Measurements from ENCODE around the gene CRB2.

The CRB2 gene

DNA sequence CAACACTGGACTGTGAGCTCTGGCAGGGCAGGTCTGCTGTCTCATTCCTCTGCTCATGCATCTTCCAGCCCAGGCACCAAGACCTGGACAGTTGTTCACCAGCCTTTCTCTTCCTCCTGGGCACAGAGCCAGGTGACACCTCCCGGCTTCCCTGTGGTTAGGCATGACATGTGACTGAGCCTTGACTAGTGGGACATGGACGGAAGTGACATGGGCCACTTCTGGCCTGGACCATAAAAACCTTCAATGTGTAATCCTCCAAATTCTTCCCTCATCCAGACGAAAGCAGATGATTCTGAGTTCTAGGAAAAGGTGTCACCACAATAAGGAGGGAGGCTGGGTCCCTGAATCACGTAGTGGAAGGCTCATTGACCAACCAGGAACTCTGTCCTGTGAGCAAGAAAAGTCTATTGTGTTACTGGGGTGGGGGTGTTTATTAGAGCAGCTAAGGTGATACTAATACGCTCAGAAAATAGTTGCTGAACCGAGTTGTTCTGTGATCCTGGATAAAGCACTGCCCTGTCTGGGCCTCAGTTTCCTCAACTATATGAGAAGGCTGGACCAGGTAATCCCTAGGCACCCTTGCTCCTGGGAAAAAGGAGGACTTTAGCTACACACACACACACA, 26.6 kb upstream of the CRB2 start:
- no peak for DNase-seq

DNA sequence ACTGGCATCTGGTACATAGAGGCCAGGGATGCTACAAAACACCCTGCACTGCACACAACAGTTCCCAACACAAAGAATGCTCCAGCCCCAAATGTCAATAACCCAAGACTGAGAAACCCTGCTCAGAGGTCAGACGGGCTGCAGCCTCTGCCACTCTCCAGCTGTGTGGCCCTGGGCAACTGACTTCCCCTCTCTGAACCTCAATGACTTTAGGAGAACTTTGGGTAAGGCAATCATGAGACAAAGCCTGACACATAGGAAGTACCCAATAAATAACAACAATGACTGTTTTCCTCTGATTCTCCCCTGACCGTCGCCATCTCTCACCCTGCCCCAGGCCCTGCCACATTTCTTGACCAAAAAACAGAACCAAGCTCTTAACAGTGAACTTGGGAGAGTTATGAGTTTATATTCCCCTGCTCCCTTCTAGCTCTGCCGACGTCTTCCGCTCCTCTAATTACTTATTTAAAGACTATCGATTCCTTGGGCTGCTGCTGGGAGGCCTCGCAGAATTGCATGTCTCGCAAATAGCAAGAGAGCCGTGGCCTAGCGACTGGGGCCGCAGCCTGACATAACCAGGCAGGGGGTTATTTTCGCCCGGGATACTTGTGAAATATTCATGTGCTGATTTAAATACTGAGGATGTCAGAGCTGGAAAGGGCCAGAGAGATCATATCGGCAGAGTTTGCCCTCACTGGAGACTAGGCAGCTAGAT, 24.5 kb upstream of the CRB2 start:
- no peak for DNase-seq

DNA sequence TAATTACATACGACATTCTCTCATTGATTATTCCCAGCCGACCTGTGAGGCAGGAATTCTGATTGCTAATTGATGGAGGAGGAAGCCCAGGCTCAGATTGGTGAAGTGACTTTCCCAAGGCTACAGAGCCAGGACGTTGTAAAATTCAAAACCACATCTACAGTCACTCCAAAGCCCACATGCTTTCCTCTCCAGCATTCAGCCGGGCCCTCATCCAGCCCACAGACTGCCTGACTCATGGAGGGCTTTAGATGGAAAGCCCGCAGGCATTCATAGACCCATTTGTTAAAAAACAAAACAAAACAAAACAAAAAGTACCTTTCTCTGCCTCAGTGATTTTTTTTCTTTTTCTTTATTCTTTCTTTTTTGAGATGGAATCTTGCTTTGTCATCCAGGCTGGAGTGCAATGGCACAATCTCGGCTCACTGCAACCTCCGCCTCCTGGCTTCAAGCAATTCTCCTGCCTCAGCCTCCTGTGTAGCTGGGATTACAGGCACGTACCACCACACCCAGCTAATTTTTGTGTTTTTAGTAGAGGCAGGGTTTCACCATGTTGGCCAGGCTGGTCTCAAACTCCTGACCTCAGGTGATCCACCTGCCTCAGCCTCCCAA, 22.8 kb upstream of the CRB2 start:
- DNase-seq, result peak; percentile 84

DNA sequence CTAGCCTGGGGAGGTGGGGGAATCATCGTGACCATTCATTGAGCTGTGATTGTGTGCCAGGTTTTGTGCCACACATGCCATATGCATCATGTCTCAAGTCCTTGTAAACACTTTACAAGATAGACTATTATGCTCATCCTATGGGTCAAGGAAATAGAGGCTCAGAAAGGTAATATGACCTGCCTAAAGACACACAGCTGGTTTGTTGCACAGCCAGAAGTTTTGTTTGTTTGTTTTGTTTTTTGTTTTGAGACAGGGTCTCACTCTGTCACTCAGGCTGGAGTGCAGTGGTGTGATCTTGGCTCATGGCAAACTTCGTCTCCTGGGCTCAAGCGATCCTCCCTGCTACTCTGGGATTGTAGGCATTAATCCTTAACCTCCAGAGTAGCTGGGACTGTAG, 21.4 kb upstream of the CRB2 start:
- DNase-seq, result no peak

DNA sequence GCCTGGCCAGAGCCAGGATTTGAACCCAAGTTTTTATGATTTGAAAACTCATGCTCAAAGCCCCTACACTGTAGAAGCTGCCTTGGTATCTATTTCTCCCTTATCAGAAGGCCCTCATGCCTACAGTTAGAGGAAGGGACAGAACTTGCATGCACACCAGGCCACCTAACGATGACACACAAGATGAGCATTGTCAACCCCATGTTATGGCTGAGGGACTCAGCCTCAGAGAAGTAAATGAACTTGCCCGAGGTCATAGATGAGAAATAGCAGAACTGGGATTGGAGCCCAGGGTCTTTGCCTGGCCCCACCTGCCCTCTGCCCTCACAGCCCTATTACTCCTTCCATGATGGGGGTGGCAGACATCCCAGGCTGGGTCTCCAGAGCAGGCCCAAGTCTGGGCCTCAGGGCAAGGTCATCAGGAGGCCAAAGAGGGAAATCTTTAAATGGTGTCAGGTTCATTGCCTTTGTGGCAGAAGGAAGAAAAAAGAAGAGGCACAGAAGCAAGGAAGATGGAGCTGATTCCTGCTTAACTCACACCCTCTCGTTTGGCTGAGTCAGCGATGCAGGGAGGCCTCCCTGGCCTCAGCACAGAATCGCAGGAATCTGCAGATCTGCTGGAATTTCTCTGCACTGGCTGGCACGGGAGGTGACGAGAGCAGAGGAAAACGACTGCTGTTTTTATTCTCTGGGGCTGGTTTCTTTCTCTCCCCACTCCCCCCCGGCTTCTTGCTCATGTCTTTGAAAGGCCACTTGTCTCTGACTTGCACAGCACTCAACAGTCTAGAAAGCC, 20.6 kb upstream of the CRB2 start:
- DNase-seq, result peak; percentile 83

DNA sequence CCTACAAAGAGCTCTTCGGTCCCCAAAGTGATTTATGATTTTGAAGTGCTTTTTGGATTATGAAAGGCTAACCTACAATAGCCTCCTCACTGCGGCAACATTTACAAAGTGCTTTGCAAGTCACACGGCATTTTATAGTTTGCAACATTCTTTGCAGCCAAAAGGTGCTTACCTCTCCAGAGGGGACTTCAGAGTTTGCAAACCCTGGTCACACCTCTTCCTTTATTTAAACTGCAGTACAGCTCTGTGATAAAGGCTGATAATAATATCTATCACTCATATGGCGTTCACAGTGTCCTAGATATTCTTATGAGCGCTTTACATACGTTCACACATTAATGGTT, 20.0 kb upstream of the CRB2 start:
- no peak for DNase-seq

DNA sequence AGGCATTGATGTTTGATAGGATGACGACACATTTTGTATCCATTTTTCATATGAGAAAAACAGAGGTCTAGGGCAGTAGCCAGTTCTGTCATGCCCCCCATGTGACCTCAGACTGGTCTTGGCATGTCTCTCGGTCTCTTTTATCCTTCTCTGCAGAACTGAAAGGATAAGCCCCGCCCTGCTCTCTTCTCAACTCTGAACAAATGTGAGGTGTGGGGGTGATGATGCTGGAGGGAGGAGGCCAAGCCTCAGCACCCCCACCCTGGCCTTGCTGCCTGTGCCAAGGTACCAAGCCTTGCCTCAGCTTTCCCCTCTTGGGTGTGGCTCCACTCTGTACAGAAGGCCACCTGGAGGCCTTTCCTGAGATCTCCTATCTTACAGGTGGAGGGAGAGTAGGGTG, 19.5 kb upstream of the CRB2 start:
- no peak for DNase-seq

DNA sequence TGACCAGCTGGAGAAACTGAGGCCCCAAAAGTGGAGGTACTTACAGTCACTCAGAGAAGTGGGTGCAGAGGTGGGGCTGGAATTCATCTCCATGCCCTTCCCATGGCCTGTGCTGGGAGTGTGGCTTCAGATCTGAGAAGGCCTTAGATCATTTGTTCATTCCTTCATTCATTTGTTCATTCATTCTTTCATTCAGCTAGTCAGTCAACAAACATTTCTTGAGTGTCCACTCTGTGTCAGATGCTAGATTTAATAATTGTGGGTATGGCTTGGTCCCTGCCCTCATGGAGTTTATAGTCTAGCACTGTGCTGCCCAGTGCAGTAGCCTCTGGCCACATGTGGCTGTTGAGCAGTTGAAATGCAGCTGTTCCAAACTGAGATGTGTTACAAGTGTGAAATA, 19.0 kb upstream of the CRB2 start:
- DNase-seq, result no peak

DNA sequence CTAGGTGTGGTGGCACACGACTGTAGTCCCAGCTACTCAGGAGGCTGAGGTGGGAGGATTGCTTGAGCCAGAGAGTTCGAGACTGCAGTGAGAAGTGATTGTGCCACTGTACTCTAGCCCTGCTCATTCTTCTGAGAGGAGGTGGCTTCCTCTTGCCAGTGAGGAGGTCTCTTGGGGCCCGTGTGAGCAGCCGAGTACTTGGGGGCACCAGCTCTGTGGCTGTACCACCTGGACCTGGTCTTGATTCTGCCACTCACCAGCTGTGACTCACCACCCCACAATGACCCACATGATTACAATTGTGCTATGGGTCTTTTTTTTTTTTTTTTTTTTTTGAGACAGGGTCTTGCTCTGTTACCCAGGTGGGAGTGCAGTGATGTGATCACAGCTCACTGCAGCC, 18.0 kb upstream of the CRB2 start:
- no peak for DNase-seq

DNA sequence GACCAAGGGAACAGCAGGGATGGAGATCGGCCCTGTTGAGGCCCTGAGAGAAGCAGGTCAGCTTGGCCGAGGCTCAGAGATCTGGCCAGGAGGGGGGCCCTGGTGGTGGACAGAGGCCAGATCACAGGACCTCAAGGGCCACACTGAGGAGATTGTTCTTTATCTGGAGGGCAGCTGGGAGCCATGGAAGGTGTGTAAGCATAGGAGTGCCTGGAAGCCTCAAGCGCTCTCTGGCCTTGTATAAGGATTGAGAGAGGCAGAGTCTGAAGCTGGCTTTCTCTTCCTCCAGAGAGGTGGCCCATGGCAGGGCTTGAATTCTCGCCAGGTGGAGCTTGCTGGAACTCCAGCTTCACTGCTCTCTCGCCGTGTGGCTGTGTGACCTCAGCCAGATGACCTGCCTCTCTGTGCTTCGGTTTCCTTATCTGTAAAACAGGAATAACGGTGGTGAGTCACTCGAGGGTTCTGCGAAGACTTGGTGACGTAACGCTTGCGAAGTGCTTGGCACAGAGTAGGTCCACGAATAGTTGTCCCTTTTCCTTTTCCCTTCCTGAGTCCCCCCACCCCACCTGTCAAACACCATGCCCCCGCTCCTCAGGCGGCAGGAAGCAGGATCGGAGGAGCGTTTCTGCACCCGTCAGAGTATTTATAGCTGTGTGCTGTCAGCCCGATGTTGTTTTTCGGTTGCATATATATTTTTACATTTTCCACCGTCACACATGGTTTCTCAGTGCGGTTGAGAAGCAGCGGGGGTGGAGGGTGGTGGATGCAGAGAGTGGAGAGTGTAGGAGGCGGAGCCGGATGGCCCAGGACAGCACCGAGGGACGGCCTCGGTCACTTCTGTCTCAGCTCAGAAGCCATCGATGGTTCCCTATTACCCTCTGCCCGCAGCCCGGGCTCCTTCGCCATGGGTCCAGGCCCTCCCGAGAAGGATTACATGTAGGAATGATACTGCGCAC, 17.0 kb upstream of the CRB2 start:
- DNase-seq, result no peak

DNA sequence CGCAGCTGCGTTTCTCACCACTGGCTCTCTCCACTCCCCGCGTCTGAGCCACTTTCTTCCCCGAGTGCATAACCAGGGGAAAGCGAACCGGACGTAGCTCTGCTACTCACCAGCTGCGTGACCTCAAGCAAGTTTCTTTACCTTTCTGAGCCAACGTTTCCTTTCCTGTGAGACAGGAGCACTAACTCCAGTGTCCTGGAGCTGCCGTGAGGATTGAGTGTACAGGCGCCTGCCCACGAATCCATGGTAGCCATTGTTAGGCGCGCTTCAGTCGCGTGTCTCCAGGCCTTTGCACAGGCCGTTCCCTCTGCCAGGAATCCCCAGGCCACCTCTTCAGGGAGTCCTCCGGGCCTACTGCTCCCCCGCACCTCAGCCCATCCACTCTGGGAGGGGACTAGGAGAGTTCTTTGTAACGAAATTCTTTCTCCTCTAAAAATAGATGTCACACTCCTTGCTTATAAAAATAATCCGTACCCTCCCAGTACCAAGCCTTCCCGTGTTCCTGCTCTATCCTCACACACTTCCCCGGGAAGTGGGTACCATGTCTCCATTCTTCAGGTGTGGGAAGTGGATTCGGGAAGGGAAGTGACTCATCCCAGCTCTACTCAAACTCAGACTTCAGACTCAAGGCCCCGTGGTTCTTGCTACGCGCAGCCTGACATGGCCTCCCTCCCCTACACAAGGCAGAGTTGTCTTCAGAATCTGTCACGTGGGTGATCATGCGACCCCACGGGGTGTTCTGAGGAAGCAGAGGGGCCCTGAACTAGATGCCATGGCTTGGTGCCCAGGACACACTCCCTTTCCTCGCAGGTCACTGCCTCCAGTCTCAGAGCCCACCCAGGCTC, 16.1 kb upstream of the CRB2 start:
- DNase-seq, result no peak

DNA sequence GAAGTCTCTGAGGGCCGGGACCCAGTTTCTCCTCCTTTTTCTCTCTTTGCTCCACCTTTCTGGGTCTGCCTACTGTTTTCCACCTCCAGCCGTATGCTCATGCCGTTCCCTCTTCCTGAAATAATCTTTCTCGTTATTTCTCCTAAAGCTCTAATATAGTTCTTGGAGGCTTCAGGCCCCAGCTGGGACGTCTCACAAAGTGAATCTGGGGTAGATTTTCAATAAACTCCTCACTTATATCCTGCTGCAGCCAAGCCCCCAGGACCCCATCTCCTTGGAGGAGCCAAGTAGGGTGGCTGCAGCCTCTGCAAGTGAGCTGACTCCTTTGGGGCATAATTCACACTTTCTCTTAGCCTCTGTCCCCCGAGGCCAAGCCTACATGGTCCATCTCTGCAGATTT, 14.2 kb upstream of the CRB2 start:
- no peak for DNase-seq

DNA sequence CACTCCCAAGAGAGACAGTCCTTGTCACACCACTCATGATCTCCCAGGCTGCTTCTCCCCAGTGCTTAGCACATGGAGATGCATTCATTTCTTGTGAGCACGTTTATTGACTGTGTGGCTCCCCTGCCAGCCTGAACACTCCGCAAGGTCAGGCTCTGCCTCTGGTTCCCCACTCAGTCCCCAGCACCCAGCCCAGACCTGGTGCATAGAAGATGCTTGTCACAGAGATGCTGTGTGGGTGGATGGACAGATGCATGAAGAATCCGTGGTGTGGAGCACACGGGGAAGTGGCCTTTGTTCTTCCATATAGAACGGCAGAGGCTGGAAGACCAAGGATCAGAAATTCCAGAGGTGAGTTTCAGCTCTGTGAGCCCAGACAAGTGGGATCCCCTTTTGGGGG, 13.8 kb upstream of the CRB2 start:
- no peak for DNase-seq

DNA sequence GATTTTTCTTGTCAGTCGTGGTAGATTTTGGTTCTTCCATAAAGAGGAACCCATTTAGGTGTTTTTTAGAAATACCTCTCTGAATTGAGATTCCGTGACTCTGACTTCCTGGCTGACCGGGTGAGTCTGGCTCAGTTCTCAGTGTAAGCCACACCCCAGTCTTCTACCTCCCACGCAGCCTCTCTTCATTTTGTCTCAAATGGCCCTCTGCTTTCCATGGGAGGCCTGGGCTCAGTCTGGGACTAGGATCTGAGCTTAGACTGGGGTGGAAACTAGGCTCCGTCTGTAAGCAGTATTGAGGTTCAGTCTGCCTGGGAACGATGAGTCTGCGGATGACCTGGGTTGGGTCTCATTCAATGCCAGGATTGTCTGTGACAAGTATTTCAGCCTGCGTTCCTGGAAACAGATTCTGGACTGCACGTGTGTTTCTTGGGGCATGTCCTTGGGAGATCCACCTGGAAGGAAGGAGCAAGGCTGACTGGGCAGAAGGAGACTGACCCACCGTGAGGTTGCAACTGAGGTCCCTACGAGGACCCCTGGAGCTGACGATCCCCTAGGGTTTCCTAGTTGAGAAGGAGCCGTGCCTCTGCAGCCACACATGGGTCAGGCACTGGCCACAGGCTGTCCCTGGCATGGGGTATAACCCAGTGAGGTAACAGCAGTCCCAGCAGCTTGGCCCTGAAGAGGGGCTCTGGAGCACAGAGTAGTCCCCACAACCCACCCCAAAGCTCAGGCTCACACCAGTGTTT, 12.4 kb upstream of the CRB2 start:
- DNase-seq, result no peak

DNA sequence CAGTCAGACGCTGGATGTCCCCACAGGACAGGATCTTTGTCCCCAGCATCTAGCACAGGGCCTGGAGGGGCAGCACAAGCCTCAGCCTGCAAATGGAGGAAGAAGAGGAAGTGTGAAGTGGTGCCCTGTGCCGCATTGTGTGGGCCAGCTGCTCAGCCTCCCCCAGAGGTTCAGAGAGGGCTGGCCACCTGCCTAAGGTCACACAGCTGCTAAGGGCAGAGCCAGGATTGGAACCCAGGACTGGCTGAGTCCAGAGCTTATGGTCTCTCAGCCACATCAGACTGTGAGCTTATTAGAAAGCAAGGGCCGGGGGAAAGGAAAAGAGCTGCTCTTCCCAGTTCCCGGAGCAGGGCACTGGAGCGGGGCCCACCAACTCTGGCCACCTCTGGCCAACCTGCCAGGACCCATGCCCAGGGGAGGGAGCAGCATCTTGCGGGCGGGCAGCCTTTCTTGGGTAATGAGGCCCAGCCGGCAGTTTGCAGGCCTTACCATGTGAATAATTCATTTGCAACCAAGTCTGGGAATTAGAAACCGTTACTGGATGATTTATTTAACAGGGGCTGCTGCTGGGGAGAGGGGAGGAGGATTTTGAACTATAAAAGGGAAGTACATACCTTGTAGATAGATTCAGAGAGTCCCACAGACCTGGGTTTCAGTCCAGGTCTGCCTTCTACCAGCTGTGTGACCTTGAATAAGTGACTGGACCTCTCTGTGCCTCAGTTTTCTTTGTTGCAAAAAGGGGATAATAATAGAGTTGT, 11.6 kb upstream of the CRB2 start:
- no peak for DNase-seq

DNA sequence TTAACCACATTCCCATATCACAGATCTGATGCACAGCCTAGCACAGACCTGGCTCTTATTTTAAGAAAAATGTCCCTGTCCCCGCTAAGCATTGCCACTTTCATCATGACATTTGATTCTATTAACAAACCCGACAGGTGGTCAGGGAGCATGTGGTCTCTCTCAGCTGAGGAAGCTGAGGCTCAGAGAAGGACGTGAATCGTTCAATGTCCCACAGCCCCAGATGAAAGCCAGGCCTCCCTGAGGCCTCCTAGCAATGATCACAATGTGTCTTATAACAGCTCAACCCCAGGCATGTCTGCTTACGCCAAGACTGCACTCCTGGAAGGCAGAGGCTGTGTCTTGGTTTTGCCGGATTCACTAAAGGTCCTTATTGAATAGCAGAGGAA, 10.4 kb upstream of the CRB2 start:
- no peak for DNase-seq

DNA sequence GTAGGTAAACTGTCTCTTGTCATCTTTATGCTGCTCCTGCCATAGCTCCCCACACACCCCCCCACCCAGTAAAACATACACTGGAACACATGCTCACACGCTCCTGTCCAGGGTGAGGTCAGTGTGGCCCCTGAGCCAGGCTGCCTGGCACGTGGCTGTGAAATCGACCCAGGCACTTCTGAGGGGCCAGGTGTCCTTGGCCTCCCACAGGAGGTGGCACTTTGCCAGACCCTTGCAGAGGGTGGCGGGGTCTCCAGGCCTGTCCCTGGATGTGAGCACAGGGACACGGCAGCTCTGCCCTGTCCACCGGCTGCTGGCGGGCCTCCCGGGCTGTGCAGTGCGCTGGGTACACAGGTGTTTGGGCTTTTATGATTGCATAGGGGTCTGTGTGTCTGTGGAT, 10.0 kb upstream of the CRB2 start:
- no peak for DNase-seq

DNA sequence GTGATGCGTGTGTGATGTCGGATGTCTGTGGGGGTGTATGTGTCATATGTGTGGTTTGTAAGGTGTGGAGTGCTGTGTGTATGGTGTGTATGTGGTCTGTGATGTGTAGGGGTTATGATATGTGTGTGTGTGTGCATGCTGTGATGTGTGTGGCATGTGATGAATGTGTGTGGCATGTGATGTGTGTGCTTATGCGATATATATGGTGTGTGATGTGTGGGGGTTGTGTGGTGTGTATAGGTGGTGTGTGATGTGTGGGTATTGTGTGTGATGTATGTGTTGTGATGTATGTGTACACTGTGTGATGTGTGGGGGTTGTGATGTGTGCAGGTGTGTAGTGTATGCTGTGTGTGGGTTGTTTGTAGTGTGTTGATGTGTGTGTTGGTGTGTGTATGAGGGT, 9.2 kb upstream of the CRB2 start:
- DNase-seq, result no peak

DNA sequence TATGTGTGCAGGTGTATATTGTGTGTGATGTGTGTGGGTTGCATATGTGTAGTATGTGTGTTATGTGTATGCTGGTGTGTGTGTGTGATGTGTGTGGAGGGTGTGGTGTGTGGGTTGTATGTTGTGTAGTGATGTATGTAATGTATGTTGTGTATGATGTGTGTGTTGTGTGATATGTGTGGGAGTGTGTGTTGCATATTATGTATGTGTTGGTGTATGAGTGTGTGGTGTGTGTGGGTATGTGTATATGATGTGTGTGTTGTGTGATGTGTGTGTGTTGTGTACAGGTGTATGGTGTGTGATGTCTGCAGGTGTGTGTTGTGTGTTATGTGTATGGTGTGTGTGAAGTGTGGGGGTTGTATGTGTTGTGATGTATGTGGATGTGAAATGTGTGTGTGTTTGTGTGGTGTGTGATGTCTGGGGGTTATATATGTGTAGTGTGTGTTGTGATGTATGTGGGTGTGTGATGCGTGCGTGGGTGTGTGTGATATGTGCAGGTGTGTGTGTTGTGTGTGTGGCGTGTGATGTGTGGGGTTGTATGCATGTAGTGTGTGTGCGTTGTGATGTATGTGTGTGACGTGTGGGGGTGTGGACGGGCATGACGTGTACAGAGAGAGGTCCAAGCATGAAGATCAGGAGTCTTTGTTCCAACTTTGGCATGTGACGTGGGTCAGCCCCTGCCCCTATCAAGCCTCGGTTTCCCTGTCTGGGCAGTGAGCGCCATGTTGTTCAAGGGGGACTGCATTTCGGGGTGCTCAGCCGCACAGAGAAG, 8.5 kb upstream of the CRB2 start:
- DNase-seq, result no peak

Measured in fibroblast of skin of abdomen (primary cell).